GM08714 (cell line): ENCODE data around the gene BIRC5.

Experiments used
- H3K4me3 ChIP-seq: fragments of 200-500 bp; sonication (Bioruptor generic); 2 replicates; pipeline ENCODE4 v1.5.1; 2014; ENCODE audit warnings: mild to moderate bottlenecking, low read length, inconsistent platforms
- ZNF274 ChIP-seq: IDR thresholded peaks from 2 replicates; pipeline ENCODE4 v1.6.1; 2012; ENCODE audit warnings: mild to moderate bottlenecking, low read depth, low read length

The BIRC5 gene

DNA sequence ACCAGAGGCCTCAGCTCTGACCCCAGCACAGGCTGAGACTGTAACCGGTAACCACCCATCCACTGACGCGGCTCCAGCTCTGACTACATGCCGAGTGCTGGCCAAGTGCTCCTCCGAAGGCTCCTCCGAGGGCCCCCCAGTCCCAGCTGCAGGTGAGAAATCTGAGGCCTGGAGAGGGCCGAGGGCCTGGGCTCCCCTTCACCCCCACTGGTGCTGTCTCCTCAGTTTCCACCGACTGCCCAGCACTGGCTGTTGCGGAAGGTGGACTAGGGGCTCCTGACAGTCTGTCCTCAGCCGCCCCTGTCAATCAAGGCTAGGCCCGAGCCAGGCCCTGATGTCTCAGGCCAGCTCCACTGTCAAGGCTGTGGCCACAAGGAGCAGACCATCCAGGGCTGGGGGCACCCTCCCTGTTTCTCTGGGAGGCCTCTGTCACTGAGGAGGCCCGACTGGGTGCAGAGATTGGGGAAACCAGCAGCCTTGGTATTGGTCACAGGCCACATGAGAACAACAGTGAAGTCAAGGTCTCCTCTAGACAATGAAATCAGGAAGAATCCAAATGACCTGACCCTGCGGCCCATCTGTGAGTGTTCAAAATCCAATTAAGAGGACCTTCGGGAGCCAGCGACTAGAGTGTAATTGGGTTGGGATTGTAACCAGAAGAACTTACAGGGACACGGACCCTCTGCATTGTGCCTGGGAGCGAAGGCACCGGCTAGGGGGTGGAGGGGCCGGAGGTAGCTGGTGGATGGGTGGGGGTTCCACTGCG lies 22.5 kb downstream of the BIRC5 start:
- no peak for TF ChIP-seq ZNF274
- H3K4me3 ChIP-seq = no peak overlapping the region

DNA sequence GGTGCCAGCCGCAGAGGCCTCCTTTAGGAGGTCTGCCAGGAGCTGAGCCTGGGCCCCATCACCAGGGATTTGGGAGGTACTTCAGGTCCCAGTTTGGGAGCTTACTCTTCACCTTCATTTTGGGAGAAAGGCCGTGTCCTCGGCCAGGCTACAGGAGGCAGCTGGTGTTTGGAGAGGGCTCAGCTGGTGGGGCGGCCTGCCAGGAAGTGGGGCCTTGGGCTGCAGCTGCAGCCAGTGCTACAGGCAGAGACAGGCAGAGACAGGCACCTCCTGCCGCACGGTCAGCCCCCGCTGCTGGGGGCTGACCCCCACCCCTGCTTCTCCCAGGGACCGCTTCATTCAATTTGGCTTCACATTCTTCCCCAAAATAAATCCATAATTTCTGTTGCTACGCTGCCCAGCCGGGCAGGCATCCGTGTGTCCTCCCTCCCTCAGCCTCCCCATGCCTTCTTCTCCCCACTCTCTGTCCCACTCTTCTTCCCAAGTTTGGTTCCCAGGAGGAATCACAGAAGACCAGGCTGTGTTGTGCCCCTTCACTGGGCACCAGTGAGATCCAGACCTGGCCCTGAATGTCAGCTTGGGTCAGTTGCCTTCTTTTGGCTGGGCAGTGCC lies 23.5 kb downstream of the BIRC5 start:
- TF ChIP-seq ZNF274 = no peak
- no peak overlapping the region for H3K4me3 ChIP-seq

DNA sequence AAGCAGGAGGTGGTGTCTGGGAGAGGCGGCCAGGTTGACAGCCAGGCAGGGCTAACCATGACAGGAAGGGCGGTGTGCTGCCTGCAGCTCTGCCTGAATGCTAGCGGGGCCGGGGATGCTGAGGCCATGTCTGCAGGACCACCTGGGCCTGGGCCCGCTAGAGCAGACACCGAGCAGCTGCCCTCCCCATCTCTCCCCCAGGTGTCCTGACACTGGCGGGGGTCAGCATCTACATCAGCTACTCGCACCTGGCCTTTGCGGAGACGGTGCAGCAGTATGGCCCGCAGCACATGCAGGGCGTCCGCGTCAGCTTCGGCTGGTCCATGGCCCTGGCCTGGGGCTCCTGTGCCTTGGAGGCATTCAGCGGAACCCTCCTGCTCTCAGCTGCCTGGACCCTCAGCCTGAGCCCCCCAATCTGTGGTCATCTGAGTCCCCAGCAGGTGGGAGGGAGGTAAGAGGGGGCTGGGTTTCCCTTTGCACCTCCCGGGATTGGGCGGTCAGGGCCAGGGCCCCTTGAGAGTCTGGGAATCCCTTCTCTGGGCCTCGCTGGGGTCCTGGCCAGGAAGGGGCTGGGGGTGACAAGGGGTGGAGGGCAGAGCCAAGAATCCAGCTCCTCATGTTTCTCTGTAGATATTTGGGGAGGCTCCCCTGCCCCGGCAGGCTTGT lies 24.9 kb downstream of the BIRC5 start:
- H3K4me3 ChIP-seq = no peak overlapping the region
- TF ChIP-seq ZNF274 = no peak

DNA sequence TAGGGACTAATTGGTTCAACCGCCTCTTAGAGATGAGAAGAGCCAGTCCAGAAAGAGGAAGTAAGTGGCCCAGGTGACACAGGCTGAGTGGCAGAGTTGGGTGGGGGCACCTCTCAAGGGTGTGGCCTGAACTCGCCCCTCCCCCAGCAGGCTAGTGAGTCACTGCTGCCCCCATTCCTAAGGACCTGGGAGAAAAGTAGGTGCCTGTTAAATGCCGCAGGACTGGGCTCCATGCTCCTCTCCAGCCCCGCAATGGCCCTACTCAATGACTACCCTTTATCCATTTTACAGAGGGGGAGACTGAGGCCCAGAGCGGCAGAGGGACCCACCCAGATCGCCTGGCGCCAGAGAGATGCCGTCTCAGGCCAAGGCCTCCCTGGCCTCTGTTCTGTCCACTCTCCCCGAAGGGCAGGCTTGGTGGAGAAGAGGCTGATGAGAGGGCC lies 25.5 kb downstream of the BIRC5 start:
- no peak for TF ChIP-seq ZNF274
- no peak overlapping the region for H3K4me3 ChIP-seq

DNA sequence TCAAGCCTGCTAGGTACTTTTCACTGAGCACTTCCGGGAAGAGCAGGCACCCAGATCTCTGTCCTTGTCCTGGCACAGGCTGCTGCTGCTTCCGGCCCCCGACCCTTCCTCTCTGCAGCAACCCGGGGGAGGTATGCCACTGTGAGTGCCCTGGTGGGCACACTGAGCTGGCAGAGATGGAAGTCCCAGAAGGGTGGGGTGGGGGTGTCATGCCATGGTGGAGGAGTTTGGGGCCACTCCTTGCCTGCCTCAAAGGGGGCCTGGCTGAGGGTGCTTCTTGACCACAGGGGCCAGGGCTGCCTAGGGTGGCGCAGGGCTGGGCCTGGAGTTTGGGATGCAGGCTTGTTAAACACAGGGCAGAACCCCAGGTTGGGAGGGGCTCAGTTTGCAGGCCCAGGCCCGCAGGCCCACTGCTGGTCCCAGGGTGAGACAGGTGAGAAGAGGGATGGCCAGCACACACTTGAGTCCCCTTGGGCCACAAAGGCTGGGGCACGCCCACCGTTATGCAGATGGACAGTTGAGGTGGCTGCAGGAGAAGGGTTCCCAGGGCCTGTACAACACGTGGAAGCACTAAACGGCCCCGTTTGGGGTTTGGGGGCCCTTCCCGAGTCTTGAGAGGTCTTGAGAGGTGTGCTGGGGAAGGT lies 26.1 kb downstream of the BIRC5 start:
- no peak for TF ChIP-seq ZNF274
- H3K4me3 ChIP-seq = no peak overlapping the region

DNA sequence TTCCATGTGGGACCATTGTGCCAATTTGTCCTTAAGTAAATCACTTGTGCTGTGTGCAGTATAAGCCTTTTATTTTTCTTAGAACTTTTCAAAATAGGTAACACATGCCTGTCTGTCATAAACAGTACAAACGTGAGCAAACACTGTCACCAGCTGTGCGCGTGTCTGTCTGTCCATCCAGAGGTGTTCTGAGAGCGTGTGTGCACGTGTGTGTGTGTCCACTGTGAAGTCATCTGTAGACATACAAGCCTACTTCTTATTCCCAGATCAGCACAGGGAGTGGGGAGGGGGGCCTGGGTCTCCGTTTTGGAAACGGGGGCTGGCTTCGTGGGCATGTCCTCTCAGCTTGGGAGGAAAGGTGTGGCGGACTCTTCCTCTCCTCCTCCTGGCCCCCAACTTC lies 26.8 kb downstream of the BIRC5 start:
- TF ChIP-seq ZNF274 = no peak

DNA sequence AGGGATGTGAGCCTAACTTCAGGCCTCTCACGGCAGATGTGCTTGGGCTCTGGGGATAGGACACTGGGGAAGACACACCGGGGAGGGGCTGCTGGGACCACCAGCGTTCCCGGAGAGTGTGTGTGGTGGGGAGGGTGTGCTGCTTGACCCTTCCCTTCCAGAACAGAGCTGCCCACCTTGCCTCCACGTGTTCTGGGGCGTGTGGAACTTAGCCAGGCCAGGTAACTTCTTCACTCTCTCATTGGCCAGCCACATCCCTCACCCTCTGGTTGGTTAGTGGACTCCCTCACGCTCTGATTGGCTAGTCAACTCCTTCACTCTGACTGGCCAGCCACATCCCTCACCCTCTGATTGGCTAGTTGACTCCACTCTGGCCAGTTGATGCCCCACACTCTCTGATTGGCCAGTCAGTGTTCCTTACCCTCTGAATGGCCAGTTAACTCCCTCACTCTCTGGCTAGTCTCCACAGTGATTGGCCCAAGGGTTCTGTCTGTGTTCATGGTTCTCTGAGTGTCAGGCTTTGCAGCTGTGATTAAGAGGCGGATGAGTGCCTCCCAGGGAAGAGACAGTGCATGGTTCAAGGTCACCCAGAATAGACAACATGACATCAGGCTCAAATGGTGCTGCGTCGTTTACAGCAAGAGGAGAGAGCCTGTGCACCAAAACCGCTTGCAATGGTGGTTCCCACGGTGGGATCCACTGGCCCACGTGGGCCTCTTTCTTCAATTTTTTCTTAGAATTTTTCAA lies 27.4 kb downstream of the BIRC5 start:
- no peak for TF ChIP-seq ZNF274

More for the DNA sequence above, 26.8 kb downstream of the BIRC5 start:
- no peak overlapping the region for H3K4me3 ChIP-seq

DNA sequence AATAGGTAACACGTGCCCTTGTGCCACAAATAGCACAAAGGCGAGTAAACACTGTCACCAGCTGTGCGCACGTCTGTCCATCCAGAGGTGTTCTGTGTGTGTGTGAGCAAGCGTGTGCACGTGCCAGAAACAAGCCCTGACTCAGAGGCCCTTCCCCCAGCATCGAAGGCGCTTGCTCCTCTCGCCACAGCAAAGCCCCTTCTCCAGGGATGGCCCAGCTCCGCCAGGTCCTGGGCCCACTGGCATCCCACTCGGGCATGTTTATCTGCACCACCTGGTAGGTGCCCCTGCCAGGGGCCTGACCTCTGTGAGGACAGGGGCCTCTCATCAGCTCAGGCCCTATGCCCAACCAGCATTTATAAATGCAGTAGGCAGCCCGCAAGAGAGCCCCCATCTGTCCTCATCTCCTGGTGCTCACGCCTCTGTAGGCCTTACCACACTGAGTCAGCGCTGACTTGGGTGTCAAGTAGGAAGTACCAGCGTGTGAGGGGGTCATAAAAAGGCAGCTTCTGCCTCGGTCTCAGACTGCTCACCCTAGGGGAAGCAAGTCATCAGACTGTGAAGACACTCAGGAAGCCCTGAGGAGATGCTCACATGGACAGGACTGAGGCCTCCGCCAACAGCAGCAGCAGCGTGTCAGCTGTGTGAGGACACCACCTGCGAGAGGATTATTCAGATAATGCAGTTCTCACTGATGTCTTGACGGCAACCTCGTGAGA lies 28.1 kb downstream of the BIRC5 start:
- TF ChIP-seq ZNF274 = no peak
- H3K4me3 ChIP-seq = no peak overlapping the region

More for the DNA sequence above, 27.4 kb downstream of the BIRC5 start:
- H3K4me3 ChIP-seq = no peak overlapping the region

DNA sequence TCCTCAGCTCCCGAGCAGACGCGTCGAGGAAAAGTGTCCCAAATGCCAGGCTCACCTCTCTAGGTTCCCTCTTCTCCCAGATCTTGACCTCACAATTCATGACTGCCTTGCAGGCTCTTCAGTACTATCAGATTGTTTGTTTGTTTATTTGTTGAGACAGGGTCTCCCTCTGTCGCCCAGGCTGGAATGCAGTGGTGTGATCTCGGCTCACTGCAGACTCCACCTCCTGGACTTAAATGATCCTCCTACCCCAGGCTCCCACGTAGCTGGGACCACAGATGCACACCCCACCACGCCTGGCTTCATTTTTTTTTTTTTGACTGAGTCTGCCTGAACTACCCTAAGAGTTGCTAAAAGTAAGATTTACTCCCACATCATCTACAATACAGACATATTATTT lies 33.3 kb downstream of the BIRC5 start:
- no peak for TF ChIP-seq ZNF274
- no peak overlapping the region for H3K4me3 ChIP-seq

DNA sequence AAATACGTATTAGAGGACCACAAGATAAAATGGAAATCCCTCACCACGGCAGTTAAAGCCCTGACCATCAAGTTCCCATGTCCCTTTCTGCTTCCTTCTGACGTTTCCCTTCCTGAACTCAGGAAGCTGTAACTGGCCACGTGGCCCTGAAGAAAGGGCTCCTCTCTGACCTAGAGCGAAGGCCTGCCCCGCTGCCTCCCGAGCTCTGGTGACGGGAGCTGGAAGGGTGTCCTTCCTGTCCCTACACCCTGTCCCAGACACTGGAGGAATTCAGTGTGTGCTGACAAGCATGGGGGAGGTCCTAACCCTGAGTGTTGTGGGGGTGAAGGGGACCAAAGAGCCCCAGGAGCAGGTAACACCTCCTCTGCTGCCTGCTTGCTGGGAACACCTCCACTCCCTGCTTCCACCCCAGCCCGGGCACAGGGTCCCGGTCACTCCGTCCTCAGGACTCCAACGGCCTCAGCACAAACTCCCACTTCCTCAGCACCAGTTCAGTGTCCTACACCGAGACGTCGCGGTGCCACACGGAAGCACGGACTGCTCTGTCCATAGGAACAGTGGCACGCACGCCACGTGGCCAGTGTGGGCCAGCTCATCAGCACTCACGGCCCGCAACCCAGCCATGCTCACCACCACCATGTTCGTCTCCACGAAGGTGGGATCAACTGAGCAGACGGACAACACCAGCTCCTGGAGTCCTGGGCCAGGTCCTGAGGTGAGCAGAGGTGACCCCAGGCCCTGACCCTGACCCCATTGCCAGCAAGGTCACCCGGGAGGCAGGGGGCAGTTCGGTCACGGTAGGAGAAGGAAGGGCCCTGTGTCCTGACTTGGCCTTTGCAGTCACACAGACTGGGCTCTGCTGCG lies 34.2 kb downstream of the BIRC5 start:
- TF ChIP-seq ZNF274 = no peak

DNA sequence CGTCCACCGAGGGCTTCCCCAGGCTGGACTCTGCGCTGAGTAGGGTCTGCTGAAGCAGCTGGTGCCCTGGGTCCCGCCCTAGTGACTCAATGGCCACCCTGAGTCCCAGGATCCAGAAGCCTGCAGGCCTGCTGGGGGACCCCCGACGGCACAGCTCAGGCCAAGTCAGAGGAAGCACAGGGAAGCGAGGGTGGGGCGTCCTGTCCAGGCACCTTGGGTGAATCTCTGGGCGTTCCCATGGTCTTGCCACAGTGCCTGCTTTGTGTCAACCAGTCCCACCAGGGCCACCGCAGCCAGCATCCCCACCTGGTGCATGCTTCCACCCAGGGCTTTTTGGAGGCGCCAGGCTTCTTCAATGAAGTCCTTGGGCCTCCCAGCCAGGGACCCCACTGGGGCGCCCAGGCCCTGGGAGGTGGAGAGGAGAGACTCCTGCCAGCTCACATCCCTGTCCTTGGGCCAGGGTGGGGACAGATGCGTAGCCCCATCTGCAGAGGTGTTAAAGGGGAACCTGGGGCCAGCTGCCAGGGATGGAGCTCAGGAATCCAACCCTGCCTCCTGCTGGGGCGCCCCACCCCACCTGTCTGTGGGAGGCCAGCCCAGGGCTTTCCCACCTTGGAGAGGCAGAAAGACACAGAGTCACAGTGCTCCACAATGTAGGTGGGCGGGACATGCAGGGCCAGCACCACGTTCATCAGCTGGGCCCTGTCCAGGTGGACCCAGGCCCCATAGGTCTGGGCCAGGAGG lies 35.2 kb downstream of the BIRC5 start:
- H3K4me3 ChIP-seq = no peak overlapping the region

More for the DNA sequence above, 34.2 kb downstream of the BIRC5 start:
- H3K4me3 ChIP-seq = no peak overlapping the region

More for the DNA sequence above, 35.2 kb downstream of the BIRC5 start:
- no peak for TF ChIP-seq ZNF274
